ENCODE data around the gene SERPINA1. TPM values are rescaled to one million over a fixed set of nuclear protein-coding genes. Genes with fewer than 3 reads are reported as not detected.

Gene SERPINA1
- total and polyA plus RNA-seq, 2 of the 13 experiments (the other 11 are each of a cell fraction or from before 2014, with no cell fraction given), result 3,266 to 11,015 TPM

- TF ChIP-seq MYPOP (CRISPR knock-in tag; IDR thresholded peaks at IDR 0.05) (peak; percentile 51; the same call in 1 of the 2 replicates), ZNF792 (CRISPR knock-in tag; IDR thresholded peaks at IDR 0.05) (peak; percentile 93), SCMH1 (CRISPR knock-in tag; IDR thresholded peaks at IDR 0.05; ENCODE audit: borderline replicate concordance) (no peak), ZNF768 (CRISPR knock-in tag; IDR thresholded peaks at IDR 0.05) (no peak; the same call in 1 of the 2 replicates), ZNF589 (CRISPR knock-in tag; conservative IDR thresholded peaks at IDR 0.05) (peak; percentile 91), ZNF512B (CRISPR knock-in tag; IDR thresholded peaks at IDR 0.05; ENCODE audit: borderline replicate concordance) (no peak), TEF (CRISPR knock-in tag; IDR thresholded peaks at IDR 0.05) (peak; percentile 11; the same call in 1 of the 2 replicates), ATF1 (CRISPR knock-in tag; IDR thresholded peaks at IDR 0.05) (no peak), ZNF317 (CRISPR knock-in tag; IDR thresholded peaks at IDR 0.05) (peak; percentile 90), ZNF616 (CRISPR knock-in tag; IDR thresholded peaks at IDR 0.05; ENCODE audit: low read depth) (peak; percentile 93), CCAR2 (optimal IDR thresholded peaks at IDR 0.05; ENCODE audit: low read depth, low read length) (no peak), ZNF430 (CRISPR knock-in tag; IDR thresholded peaks at IDR 0.05) (0 out of 2 replicates have a peak, but pooled peaks have one; percentile 87), SMAD3 (CRISPR knock-in tag; IDR thresholded peaks at IDR 0.05) (0 out of 2 replicates have a peak, but pooled peaks have one; percentile 45), NCOR1 (IDR thresholded peaks at IDR 0.05; ENCODE audit: borderline replicate concordance, low read length) (peak; percentile 81; the same call in 1 of the 2 replicates), GTF3A (CRISPR knock-in tag; conservative IDR thresholded peaks at IDR 0.05) (peak; percentile 91), ZNF142 (CRISPR knock-in tag; IDR thresholded peaks at IDR 0.05) (0 out of 2 replicates have a peak, but pooled peaks have one; percentile 18), PRMT3 (CRISPR knock-in tag; IDR thresholded peaks at IDR 0.05; ENCODE audit: borderline replicate concordance, low read depth) (peak; percentile 82; the same call in 1 of the 2 replicates), HMG20B (CRISPR knock-in tag; conservative IDR thresholded peaks at IDR 0.05) (peak; percentile 67), ARNT (IDR thresholded peaks at IDR 0.05) (no peak), SPEN (CRISPR knock-in tag; IDR thresholded peaks at IDR 0.05; ENCODE audit: low read depth) (peak; percentile 91; the same call in 1 of the 2 replicates)
These were observed at the start of gene SERPINA1 (continued) for GRCh38 chr14:94388384-94389103.
